Measurements from ENCODE around the gene RPH3AL. TPM values are rescaled to one million over a fixed set of nuclear protein-coding genes. Genes with fewer than 3 reads are reported as not detected.

RPH3AL gene
- total RNA-seq, 1 experiment from 2014 or later: 3.0 TPM

- no peak overlapping the region for H4K8ac ChIP-seq (replicated peaks; ENCODE audit: insufficient read length, low read depth, low read length)
- no peak overlapping the region for H3K4ac ChIP-seq (ENCODE audit: low read depth, low read length)
Observed at GRCh38 chr17:179066-179432, 173.6 kb downstream of the RPH3AL start.

More at GRCh38 chr17:179066-179432, 173.6 kb downstream of the RPH3AL start:
- no peak for DNase-seq
- no peaks in the 10 kb centered on the region for H4K20me1 ChIP-seq (ENCODE audit: control insufficient read depth, insufficient read depth, insufficient read length)
- no peak overlapping the region for H2BK5ac ChIP-seq (ENCODE audit: insufficient read length, low read length)
- H3K23ac ChIP-seq (ENCODE audit: insufficient read length, low read depth, low read length): no peak overlapping the region
- H2AFZ ChIP-seq (ENCODE audit: low read length): no peak overlapping the region
- no peak overlapping the region for H2BK15ac ChIP-seq (ENCODE audit: low read depth, low read length)
- no peaks in the 10 kb centered on the region for H3K9me3 ChIP-seq (ENCODE audit: control insufficient read depth, low read depth, low read length)
- no peaks in the 10 kb centered on the region for H3K79me2 ChIP-seq (ENCODE audit: insufficient read depth, low read length)
- H3K27me3 Mint-ChIP-seq (ENCODE audit: low read depth): peaks cover 60% of the 10 kb centered on the region
- no peak overlapping the region for H3K14ac ChIP-seq (ENCODE audit: insufficient read depth, low read length)
- H3K56ac ChIP-seq (ENCODE audit: insufficient read length, low read depth, low read length): no peak overlapping the region
- H3K4me1 ChIP-seq (ENCODE audit: insufficient read depth, low read length): no peaks in the 10 kb centered on the region
- no peak for TF ChIP-seq CTCF (conservative IDR thresholded peaks at IDR 0.05)
- H3K18ac ChIP-seq (ENCODE audit: insufficient read length, low read depth, low read length): no peak overlapping the region
- H3K27ac ChIP-seq (ENCODE audit: insufficient read length, low read depth, low read length): no peak overlapping the region
- no peak overlapping the region for H4K91ac ChIP-seq (ENCODE audit: insufficient read length, low read depth, low read length)
- no peak overlapping the region for H2BK20ac ChIP-seq (ENCODE audit: low read depth, low read length, poor library complexity, severe bottlenecking)
- no peak overlapping the region for H2BK12ac ChIP-seq (ENCODE audit: insufficient read length, low read depth, low read length)
- no peak overlapping the region for H2AK5ac ChIP-seq (ENCODE audit: insufficient read length, low read length)
- H3K4me1 Mint-ChIP-seq: peaks cover 13 to 15% of the 10 kb centered on the region in 2 experiments
- no peak overlapping the region for H3K9ac ChIP-seq (ENCODE audit: extremely low read depth, insufficient read length, low read length)
- no peak overlapping the region for H3T11ph ChIP-seq (ENCODE audit: low read length)
- no peaks in the 10 kb centered on the region; a peak in 1 of 7 replicates for H3K36me3 Mint-ChIP-seq (ENCODE audit: insufficient read depth in 1 of 3, low read depth in 3 of 3)
- no peak overlapping the region for H3K4me2 ChIP-seq (ENCODE audit: insufficient read depth, insufficient read length, low read length)
- H4K5ac ChIP-seq (ENCODE audit: insufficient read length, low read depth, low read length): no peak overlapping the region
- no peaks in the 10 kb centered on the region; a peak in 1 of 5 replicates for H3K9me3 Mint-ChIP-seq
- H2BK120ac ChIP-seq (ENCODE audit: low read depth, low read length, poor library complexity, severe bottlenecking): no peak overlapping the region
- peaks cover 11% of the 10 kb centered on the region; the same call in 1 of the 2 replicates for H3K27me3 ChIP-seq (ENCODE audit: insufficient read depth, low read length)
- H3K4me3 Mint-ChIP-seq: peak overlapping the region in 1 of 2 experiments; percentile 35; a peak in 1 of 5 replicates
- no peaks in the 10 kb centered on the region for H3K79me1 ChIP-seq (ENCODE audit: insufficient read depth, low read depth, low read length, poor library complexity, severe bottlenecking)
- WGBS (ENCODE audit: extremely low coverage, insufficient read length, low lambda C conversion rate): no CpG with 5 or more reads among the region's 5 CpGs
- peaks cover 4% of the 10 kb centered on the region for H3K23me2 ChIP-seq (ENCODE audit: insufficient read length, low read depth, low read length, poor library complexity, severe bottlenecking)
- H3K27ac Mint-ChIP-seq: no peak overlapping the region

Data from H9 (cell line).